22Rv1 (cell line): ENCODE data around the gene TPBG.

Experiments used
- ZFX ChIP-seq: fragments of 450-650 bp; IDR thresholded peaks from 2 replicates; pipeline ENCODE4 v1.6.1; 2017; ENCODE audit warnings: antibody characterized with exemption, borderline replicate concordance
- TF ChIP-seq, protein P1 (sequence below): fragments of 450-650 bp; IDR thresholded peaks from 2 replicates; pipeline ENCODE4 v1.5.1; 2017; ENCODE audit warnings: mild to moderate bottlenecking

DNA sequence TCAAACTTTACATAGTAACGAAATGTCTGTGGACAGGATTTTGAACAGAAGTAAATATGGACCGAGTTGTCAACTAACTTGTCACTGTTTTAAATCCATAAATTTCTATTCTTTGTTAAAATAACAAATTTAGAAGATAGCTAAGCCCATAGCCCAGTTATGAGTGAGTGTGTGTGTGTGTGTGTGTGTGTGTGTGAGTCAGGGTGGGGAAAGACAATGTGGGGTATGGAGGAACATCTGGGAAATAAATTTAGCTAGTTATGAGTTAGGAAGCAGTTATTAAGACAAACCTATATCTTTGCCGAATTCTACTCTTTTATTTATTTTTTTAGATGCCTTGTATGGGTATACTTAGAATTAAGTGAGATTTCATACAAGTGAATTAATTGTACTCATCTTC, 9.0 kb downstream of the TPBG start:
- TF ChIP-seq, protein P1, sequence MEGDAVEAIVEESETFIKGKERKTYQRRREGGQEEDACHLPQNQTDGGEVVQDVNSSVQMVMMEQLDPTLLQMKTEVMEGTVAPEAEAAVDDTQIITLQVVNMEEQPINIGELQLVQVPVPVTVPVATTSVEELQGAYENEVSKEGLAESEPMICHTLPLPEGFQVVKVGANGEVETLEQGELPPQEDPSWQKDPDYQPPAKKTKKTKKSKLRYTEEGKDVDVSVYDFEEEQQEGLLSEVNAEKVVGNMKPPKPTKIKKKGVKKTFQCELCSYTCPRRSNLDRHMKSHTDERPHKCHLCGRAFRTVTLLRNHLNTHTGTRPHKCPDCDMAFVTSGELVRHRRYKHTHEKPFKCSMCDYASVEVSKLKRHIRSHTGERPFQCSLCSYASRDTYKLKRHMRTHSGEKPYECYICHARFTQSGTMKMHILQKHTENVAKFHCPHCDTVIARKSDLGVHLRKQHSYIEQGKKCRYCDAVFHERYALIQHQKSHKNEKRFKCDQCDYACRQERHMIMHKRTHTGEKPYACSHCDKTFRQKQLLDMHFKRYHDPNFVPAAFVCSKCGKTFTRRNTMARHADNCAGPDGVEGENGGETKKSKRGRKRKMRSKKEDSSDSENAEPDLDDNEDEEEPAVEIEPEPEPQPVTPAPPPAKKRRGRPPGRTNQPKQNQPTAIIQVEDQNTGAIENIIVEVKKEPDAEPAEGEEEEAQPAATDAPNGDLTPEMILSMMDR, result no peak
- TF ChIP-seq ZFX, result no peak
